ENCODE data around the gene TNFSF11.

TNFSF11 gene

GRCh38 chr13:42653679-42654078 is 79.7 kb downstream of the TNFSF11 start:
- DNase-seq (ENCODE audit: low spot score), result no peak

GRCh38 chr13:42654212-42654611 is 80.3 kb downstream of the TNFSF11 start:
- DNase-seq (ENCODE audit: low spot score), result no peak

GRCh38 chr13:42654722-42655121 is 80.8 kb downstream of the TNFSF11 start:
- no peak for DNase-seq (ENCODE audit: low spot score)

GRCh38 chr13:42656161-42656560 is 82.2 kb downstream of the TNFSF11 start:
- DNase-seq (ENCODE audit: low spot score), result no peak

- no peak for DNase-seq (ENCODE audit: low spot score)
These were observed 83.0 kb downstream of the TNFSF11 start for GRCh38 chr13:42656958-42657357.
